Neural cell (in vitro differentiated cells): Measurements from ENCODE around the gene SDCCAG8.

Source experiments
- CTCF ChIP-seq: fragments of 450-650 bp; IDR thresholded peaks from 2 replicates; pipeline ENCODE4 v1.5.1; 2014; ENCODE audit warnings: antibody characterized with exemption, mild to moderate bottlenecking, moderate library complexity; ENCODE audit not compliant: poor library complexity, severe bottlenecking
- EP300 ChIP-seq: fragments of 450-650 bp; conservative IDR thresholded peaks from 2 replicates; pipeline ENCODE4 v1.6.1; 2014; ENCODE audit warnings: antibody characterized with exemption, mild to moderate bottlenecking, moderate library complexity; ENCODE audit not compliant: poor library complexity, severe bottlenecking
- EZH2 ChIP-seq: fragments of 200-600, 300-800 bp; shearing (Covaris generic), sonication (generic); IDR thresholded peaks from 2 replicates; pipeline ENCODE4 v1.6.1; 2014; ENCODE audit warnings: antibody characterized with exemption, low read length, borderline replicate concordance, mild to moderate bottlenecking; ENCODE audit not compliant: insufficient read depth, poor library complexity, severe bottlenecking
- TAF1 ChIP-seq: IDR thresholded peaks from 2 replicates; pipeline ENCODE4 v1.6.1; 2012; ENCODE audit warnings: low read depth

GRCh38 chr1:243449373-243449772 is 193.5 kb downstream of the SDCCAG8 start:
- no peak for TF ChIP-seq EP300
- no peak for TF ChIP-seq CTCF
- no peak for TF ChIP-seq EZH2
- no peak for TF ChIP-seq TAF1
